Daoy (cell line): ENCODE measurements around the gene GAL3ST2. TPM values are rescaled to one million over a fixed set of nuclear protein-coding genes. Genes with fewer than 3 reads are reported as not detected.

Experiments used
- DNase-seq: peaks from one replicate; pipeline ENCODE4 v3.0.0-alpha.2; 2015; ENCODE audit warnings: low read depth
- total RNA-seq: library from RNA; depleted of rRNA; stranded (reverse); fragments of >200 nt; shearing (Covaris generic); gene quantifications from 2 replicates; pipeline ENCODE4 v1.2.3, GENCODE V29; 2014; rRNA removed

Gene GAL3ST2
- total RNA-seq, 1 experiment from 2014 or later: not detected

DNA sequence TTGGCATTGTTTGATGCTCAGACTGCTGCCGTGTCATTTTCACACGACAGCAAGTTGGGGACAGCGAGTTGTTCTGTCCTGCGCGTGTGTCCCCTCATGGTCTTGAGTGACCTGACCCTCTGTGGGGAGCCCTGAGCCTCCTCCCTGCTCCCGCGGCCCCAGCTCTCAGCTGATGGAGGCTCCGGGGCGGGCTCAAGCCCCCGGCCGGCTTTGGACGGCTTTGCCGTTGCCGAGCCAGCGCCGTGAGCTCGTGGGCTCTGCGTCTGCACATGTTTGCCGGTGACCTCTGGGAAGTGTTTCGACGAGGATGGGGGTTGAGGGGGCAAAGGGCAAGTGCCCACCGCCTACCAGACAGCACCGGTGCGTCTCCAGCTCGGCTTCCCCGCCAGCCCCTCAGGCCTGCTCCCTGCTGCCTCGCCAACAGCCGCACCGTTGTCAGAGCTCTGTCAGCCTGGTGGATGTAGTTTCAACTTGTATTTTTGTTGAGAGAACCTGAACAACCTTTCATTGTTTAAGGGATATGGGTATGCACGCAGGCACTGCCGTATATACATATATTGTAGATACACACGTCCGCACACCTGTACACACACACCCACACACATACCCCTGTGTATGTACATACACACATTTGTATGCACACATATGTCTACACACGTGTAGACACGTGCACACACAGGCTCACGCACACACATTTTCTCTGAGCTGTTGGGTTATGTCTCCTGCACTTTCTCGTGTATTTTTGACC lies 68.4 kb downstream of the GAL3ST2 start:
- no peak for DNase-seq

DNA sequence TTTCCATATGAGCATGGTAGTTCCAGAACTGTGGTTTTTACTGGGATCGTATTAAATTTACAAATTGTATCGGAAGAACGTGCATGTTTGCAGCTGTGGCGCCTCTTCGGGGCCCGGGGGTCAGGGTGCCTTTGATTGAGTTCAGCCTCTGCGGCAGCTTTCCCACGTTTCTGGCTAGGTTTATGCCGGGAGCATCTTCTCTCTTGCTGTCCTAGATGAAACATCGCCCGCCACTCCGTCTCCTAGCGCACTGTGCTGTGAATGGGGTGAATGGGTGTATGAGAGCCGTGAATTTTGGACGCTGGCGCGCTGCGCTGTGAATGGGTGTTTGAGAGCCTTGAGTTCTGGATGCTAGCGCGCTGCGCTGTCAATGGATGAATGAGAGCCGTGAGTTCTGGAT lies 69.8 kb downstream of the GAL3ST2 start:
- no peak for DNase-seq

DNA sequence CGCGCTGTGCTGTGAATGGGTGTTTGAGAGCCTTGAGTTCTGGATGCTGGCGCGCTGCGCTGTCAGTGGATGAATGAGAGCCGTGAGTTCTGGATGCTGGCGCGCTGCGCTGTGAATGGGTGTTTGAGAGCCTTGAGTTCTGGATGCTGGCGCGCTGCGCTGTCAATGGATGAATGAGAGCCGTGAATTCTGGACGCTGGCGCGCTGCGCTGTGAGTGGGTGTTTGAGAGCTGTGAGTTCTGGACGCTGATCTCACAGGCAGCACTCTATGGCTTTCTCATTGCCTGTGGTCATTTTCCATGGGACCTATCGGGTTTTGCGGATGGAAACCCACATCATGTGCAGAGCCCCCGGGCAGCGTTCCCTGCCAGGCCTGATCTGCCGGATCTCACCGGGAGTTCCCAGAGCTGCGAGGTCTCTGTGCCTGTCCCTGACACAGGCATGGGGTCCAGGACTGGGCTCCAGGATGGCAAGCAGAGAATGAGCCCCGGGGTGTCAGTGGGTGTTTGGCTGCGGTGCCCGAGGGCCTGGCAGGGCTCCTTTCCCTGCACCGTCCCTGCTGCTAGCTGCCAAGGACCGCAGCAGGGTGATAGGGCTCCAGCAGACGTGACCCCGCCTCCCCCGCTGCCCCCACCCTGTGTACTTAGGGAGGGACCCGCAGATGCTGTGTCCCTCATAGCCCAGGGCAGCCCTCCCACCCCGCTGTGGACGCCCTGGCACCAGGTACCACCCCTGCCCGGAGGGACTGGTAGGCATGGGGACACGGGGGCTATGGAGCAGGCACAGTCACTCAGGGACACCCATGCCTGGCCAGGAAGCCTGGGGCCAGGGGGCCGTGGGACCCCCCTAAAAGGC lies 72.4 kb downstream of the GAL3ST2 start:
- DNase-seq: no peak

DNA sequence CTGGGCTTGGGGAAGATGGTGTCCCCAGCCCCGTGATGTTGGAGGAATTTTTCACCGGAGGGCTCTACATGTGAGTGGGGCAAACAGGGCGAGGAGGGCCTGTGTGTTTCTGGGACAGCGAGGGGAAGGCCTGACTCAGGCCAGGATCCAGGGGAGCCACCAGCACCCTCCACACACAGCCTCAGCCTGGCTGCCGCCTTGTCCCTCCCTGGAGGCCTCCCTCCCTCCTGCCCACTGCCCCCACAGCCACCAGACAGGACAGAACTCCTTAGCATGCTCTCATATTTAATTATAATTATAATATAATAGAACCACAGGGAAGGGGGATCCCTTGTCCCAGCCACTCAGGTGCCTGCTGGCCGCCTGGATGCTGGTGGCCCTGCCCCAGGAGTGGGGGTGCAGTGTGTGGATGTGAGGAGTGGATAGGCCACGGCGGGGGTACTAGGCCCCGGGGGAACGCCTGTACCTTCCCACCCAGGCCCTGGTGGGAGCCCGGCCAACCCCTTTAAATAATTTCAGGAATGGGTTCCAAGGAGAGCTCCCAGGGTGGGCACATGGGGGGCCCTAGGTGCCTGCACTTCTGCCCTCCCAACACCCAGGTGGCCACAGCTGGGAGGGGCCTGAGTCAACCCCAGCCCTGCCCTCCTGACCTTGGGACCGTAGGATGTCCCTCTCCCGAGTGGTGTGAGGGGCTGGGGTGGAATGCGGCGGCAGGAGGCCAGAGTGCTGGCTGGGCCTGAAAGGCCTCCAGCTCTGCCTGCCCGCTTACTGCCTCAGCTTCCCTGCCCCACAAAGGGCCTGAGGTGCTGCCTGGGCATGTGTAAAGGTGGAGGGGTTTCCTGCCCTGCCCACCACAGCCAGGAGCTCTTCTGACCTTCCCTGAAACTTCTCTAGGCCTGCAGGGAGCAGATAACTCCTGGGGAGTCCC lies 73.3 kb downstream of the GAL3ST2 start:
- no peak for DNase-seq

DNA sequence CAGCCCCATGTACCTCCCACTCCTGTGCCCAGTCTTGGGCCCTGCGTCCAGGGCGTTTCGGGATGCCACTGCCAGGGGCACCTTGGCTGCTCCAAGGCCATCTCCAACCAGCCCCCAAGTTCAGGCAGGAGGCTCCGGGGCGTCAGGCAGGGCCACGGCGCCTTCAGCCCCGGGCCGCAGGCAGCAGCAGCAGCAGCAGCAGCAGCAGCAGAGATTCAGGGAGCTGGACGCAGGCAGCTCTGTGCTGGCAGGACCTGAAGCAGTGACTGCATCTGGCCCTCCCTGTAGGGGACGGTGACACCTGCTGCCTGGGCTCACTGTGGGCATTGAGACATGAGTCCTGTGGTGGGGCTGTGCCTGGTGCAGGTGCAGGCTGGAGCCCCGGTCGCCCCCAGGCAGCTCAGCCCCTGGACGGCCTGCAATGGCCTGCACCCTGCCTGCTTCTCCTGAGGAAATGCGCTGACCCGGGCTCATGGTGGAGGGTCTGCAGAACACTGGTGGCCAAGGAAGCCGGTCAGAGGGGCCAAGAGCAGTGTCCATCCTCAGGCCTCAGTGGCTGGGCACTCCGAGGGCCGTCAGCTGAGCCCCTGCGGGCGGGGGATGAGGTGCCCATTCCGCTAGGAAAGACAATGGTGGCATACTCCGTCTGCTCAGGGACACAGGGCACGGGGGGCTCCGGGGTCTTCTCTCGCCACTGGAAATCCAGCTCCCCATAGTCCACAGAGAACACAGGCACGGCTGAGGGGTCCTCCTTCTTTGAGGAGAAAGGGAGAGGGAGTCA lies 74.1 kb downstream of the GAL3ST2 start:
- no peak for DNase-seq

DNA sequence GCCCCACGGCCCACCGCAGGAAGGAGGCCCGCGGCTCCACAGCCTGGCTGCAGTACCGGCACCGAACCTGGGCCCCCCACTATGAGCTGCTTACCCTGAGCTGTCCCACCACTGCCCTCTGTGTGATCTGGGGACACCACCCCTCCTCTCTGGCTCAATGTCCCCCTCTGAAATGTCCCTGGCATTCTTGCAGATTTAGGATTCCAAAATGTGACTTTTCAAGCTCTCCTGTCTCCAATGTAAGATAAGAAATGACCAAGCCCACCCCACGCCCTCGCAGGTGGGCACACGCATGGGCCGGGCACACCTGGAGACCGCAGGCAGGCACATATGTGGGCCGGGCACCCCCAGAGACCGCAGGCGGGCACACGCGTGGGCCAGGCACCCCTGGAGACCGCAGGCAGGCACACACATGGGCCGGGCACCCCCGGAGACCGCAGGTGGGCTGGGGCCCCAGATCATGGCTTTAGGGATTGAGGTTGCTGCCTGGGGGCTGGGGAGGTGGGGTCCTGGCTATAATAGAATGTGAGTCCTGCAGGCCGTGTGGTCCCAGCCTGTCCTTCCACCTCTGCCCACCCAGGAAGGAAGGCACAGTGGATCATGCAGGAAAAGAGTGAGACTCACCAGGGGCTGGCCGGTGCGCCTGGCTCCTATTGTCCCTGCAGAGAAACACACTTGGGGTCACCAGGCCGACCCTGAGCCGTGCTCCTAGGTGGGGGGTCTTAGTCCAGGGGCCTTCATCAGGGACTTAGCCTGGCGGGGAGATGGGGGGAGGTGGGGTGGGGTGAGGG lies 74.9 kb downstream of the GAL3ST2 start:
- no peak for DNase-seq

DNA sequence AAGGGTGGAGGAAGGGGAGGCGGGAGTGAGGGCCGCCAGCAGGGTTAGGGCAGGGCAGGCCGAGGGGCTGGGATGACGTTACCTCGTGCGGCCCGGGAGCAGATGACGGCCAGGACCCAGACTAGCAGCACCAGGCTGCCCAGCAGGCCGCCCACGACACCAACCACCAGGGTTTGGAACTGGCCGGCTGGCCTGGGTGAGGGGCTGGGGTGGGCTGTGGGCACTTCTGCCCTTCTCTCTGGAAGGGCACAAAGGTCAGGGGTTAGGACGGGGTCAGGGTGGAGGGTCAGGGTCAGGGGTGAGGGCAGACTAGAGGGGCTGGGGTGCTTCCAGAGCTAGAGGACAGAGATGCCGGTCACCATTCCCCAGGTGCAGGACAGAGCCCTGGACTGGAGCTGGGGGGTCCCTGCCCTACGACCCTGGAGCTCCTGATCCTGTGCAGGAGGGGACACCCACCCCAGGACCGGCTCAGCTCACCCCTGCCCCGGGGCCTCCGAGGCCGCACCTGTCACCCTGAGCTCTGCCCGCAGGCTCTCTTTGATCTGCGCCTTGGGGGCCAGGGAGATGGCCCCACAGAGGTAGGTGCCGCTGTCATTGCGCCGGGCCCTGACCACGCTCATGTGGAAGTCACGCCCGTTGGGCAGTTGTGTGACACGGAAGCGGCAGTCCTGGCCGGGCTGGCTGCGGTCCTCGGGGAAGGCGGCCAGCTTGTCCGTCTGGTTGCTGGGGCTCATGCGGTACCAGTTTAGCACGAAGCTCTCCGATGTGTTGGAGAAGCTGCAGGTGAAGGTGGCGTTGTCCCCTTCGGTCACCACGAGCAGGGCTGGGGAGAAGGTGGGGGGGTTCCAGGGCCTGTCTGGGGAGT lies 75.7 kb downstream of the GAL3ST2 start:
- no peak for DNase-seq

DNA sequence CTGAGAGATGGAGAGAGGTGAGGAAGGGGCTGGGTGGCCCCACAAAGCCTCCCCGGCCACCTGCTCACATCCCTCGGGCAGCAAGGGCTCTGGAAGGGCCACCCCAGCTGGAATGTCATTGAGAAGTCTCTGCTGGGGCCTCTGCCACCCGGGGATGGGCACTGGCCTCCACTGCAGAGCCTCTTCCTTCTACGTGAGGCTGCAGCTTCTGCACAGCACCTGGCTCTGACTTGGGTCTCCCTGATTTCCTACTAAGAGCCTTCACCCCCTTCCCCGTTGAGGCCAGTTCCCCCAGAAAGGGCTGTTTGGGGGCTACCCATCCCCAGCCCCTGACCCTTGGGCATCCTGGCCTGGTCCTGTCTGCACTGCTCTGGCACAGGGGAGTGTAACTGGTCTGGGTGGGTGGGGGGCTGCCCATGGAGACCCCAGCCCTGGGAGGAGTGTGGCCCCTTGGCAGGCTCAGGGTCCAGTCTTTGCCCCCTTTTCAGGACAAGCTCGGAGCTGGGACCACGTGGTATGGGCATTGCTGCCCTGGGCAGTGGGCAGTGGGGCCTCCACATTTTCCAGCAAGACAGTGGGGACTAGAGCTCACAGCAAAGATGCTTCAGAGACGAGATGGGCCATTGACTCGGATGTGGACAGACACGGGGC lies 76.5 kb downstream of the GAL3ST2 start:
- no peak for DNase-seq

Other genes starting within 250 kb of the GAL3ST2 start
- 3.3 and 4.6 TPM in 2 replicates for gene BOK, start 218.1 kb upstream of the GAL3ST2 start, total RNA-seq
- 45.7 and 46.5 TPM in 2 replicates for gene THAP4, start 139.7 kb upstream of the GAL3ST2 start, total RNA-seq
- gene ATG4B, start 139.1 kb upstream of the GAL3ST2 start, total RNA-seq: 72.9 and 92.6 TPM in 2 replicates
- 105 and 141 TPM in 2 replicates for gene DTYMK, start 90.0 kb upstream of the GAL3ST2 start, total RNA-seq
- gene ING5, start 74.8 kb upstream of the GAL3ST2 start, total RNA-seq: 12.0 and 21.0 TPM in 2 replicates
- 3.2 and 3.7 TPM in 2 replicates for gene D2HGDH, start 42.2 kb upstream of the GAL3ST2 start, total RNA-seq
- gene NEU4, start 32.4 kb downstream of the GAL3ST2 start, total RNA-seq: not detected in 2 replicates
- gene PDCD1, start 82.1 kb downstream of the GAL3ST2 start, total RNA-seq: not detected in 2 replicates
- gene RTP5, start 92.9 kb downstream of the GAL3ST2 start, total RNA-seq: not detected in 2 replicates